ENCODE measurements around the gene CXCR6. TPM values are rescaled to one million over a fixed set of nuclear protein-coding genes. Genes with fewer than 3 reads are reported as not detected.

Gene CXCR6
- total RNA-seq, 1 experiment from 2014 or later = not detected

DNA sequence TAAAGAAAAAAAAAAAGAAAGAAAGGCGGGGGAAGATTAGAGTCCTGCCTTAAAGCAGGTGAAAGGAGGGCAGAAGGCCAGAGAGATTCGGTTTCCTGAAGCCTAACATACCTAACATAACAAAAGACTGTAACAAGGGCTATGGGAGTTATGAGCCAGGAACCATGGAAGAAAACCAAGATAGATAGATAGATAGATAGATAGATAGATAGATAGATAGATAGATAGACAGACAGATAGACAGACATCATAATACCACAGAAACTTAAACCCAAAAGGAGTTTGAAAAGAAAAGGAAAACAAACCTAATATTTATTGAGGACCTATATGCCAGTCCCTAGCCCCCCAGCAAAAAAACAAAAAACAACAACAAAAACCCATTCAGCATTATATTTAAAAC is 54.7 kb downstream of the CXCR6 start:
- ChIA-PET CTCF (no interaction called here), POLR2A (no interaction called here)
- Mint-ChIP-seq H3K27ac (no peak overlapping the region), H3K27me3 (ENCODE audit: low read depth) (peaks cover 15% of the 10 kb centered on the region), H3K4me1 (peaks cover 25% of the 10 kb centered on the region), H3K4me3 (no peak overlapping the region), H3K36me3 (peaks cover 3% of the 10 kb centered on the region; the same call in 1 of the 2 replicates), H3K9me3 (no peaks in the 10 kb centered on the region)
- ATAC-seq (no peak), DNase-seq (ENCODE audit: low spot score) (no peak)
- TF ChIP-seq PRRX2 (CRISPR knock-in tag; IDR thresholded peaks at IDR 0.05) (no peak), MXD4 (CRISPR knock-in tag; IDR thresholded peaks at IDR 0.05; ENCODE audit: borderline replicate concordance) (no peak), ELF4 (CRISPR knock-in tag; IDR thresholded peaks at IDR 0.05; ENCODE audit: low read depth) (no peak), JUN (CRISPR knock-in tag; IDR thresholded peaks at IDR 0.05) (no peak), ZNF423 (CRISPR knock-in tag; IDR thresholded peaks at IDR 0.05) (no peak), ZNF263 (CRISPR knock-in tag; IDR thresholded peaks at IDR 0.05; ENCODE audit: low read depth) (no peak), FOXK1 (CRISPR knock-in tag; IDR thresholded peaks at IDR 0.05) (no peak), NFE2L1 (CRISPR knock-in tag; IDR thresholded peaks at IDR 0.05) (no peak), ZNF138 (CRISPR knock-in tag; conservative IDR thresholded peaks at IDR 0.05) (no peak), IRF2 (CRISPR knock-in tag; IDR thresholded peaks at IDR 0.05; ENCODE audit: borderline replicate concordance, low read depth) (no peak), ATF1 (CRISPR knock-in tag; IDR thresholded peaks at IDR 0.05) (no peak), CREM (CRISPR knock-in tag; IDR thresholded peaks at IDR 0.05) (no peak), NR3C1 (CRISPR knock-in tag; conservative IDR thresholded peaks at IDR 0.05; ENCODE audit: low read depth) (no peak), NR1H2 (CRISPR knock-in tag; IDR thresholded peaks at IDR 0.05) (no peak), ETV6 (CRISPR knock-in tag; IDR thresholded peaks at IDR 0.05) (no peak), ZNF396 (CRISPR knock-in tag; IDR thresholded peaks at IDR 0.05; ENCODE audit: borderline replicate concordance) (no peak)
- TF ChIP-seq, protein P1, sequence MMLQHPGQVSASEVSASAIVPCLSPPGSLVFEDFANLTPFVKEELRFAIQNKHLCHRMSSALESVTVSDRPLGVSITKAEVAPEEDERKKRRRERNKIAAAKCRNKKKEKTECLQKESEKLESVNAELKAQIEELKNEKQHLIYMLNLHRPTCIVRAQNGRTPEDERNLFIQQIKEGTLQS (CRISPR knock-in tag; conservative IDR thresholded peaks at IDR 0.05) = no peak
- TF ChIP-seq, protein P2, sequence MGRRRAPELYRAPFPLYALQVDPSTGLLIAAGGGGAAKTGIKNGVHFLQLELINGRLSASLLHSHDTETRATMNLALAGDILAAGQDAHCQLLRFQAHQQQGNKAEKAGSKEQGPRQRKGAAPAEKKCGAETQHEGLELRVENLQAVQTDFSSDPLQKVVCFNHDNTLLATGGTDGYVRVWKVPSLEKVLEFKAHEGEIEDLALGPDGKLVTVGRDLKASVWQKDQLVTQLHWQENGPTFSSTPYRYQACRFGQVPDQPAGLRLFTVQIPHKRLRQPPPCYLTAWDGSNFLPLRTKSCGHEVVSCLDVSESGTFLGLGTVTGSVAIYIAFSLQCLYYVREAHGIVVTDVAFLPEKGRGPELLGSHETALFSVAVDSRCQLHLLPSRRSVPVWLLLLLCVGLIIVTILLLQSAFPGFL (CRISPR knock-in tag; IDR thresholded peaks at IDR 0.05; ENCODE audit: borderline replicate concordance) = no peak
- TF ChIP-seq, protein P3, sequence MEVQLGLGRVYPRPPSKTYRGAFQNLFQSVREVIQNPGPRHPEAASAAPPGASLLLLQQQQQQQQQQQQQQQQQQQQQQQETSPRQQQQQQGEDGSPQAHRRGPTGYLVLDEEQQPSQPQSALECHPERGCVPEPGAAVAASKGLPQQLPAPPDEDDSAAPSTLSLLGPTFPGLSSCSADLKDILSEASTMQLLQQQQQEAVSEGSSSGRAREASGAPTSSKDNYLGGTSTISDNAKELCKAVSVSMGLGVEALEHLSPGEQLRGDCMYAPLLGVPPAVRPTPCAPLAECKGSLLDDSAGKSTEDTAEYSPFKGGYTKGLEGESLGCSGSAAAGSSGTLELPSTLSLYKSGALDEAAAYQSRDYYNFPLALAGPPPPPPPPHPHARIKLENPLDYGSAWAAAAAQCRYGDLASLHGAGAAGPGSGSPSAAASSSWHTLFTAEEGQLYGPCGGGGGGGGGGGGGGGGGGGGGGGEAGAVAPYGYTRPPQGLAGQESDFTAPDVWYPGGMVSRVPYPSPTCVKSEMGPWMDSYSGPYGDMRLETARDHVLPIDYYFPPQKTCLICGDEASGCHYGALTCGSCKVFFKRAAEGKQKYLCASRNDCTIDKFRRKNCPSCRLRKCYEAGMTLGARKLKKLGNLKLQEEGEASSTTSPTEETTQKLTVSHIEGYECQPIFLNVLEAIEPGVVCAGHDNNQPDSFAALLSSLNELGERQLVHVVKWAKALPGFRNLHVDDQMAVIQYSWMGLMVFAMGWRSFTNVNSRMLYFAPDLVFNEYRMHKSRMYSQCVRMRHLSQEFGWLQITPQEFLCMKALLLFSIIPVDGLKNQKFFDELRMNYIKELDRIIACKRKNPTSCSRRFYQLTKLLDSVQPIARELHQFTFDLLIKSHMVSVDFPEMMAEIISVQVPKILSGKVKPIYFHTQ (CRISPR knock-in tag; IDR thresholded peaks at IDR 0.05) = no peak
- TF ChIP-seq, protein P4, sequence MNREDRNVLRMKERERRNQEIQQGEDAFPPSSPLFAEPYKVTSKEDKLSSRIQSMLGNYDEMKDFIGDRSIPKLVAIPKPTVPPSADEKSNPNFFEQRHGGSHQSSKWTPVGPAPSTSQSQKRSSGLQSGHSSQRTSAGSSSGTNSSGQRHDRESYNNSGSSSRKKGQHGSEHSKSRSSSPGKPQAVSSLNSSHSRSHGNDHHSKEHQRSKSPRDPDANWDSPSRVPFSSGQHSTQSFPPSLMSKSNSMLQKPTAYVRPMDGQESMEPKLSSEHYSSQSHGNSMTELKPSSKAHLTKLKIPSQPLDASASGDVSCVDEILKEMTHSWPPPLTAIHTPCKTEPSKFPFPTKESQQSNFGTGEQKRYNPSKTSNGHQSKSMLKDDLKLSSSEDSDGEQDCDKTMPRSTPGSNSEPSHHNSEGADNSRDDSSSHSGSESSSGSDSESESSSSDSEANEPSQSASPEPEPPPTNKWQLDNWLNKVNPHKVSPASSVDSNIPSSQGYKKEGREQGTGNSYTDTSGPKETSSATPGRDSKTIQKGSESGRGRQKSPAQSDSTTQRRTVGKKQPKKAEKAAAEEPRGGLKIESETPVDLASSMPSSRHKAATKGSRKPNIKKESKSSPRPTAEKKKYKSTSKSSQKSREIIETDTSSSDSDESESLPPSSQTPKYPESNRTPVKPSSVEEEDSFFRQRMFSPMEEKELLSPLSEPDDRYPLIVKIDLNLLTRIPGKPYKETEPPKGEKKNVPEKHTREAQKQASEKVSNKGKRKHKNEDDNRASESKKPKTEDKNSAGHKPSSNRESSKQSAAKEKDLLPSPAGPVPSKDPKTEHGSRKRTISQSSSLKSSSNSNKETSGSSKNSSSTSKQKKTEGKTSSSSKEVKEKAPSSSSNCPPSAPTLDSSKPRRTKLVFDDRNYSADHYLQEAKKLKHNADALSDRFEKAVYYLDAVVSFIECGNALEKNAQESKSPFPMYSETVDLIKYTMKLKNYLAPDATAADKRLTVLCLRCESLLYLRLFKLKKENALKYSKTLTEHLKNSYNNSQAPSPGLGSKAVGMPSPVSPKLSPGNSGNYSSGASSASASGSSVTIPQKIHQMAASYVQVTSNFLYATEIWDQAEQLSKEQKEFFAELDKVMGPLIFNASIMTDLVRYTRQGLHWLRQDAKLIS (CRISPR knock-in tag; IDR thresholded peaks at IDR 0.05; ENCODE audit: borderline replicate concordance) = no peak

Other genes with a start within 250 kb of the CXCR6 start
- 0.16 to 0.27 TPM (median 0.26 TPM) in 3 replicates for gene SLC6A20, start 146.9 kb upstream of the CXCR6 start, total RNA-seq (2021)
- 9.1 to 9.6 TPM (median 9.6 TPM) in 3 replicates for gene LZTFL1, start 101.3 kb upstream of the CXCR6 start, total RNA-seq (2021)
- not detected in 3 replicates for gene CCR9, start 56.9 kb upstream of the CXCR6 start, total RNA-seq (2021)
- gene FYCO1, start 52.4 kb downstream of the CXCR6 start, total RNA-seq (2021) = 12.1 to 13.9 TPM (median 12.8 TPM) in 3 replicates
- 0.02 to 0.25 TPM in 2 of 3 replicates, not detected in the other for gene XCR1, start 84.0 kb downstream of the CXCR6 start, total RNA-seq (2021)

All from WTC11 (cell line).